Fibroblast of lung (primary cell): Measurements from ENCODE around the gene DEF6. TPM values are rescaled to one million over a fixed set of nuclear protein-coding genes. Genes with fewer than 3 reads are reported as not detected.
A peak's percentile ranks its signal among the peaks of the same experiment; 100 is the strongest.
"Not testable (repeated sequence)": the region's sequence is repeated elsewhere in the genome, so short reads cannot be mapped to it uniquely, and the experiment has no call there.

Experiments used
- DNase-seq, 2 donors: peaks; one replicate each; pipeline versions ENCODE4 v3.0.0 to v3.0.0-alpha.2; 2010; ENCODE audit warnings: low read depth in 2 of 2
- H2AFZ ChIP-seq: 2 replicates; pipeline ENCODE4 v1.5.1; 2012; ENCODE audit warnings: low read length, control low read depth, inconsistent platforms
- H3K27ac ChIP-seq: 2 replicates; pipeline ENCODE4 v1.5.1; 2011; ENCODE audit warnings: low read length, control low read depth; ENCODE audit not compliant: insufficient read depth
- H3K27me3 ChIP-seq: 2 replicates; pipeline ENCODE4 v1.5.1; 2011; ENCODE audit warnings: mild to moderate bottlenecking, low read length; ENCODE audit not compliant: control insufficient read depth, insufficient read depth
- H3K36me3 ChIP-seq: 2 replicates; pipeline ENCODE4 v1.5.1; 2011; ENCODE audit warnings: low read length; ENCODE audit not compliant: control insufficient read depth, insufficient read depth
- H3K4me1 ChIP-seq: 2 replicates; pipeline ENCODE4 v1.5.1; 2011; ENCODE audit warnings: low read length; ENCODE audit not compliant: control insufficient read depth, insufficient read depth; ENCODE audit errors: extremely low read depth
- H3K4me2 ChIP-seq: 2 replicates; pipeline ENCODE4 v1.5.1; 2011; ENCODE audit warnings: low read length, control low read depth; ENCODE audit not compliant: insufficient read depth; ENCODE audit errors: extremely low read depth
- H3K4me3 ChIP-seq, 4 experiments: fragments of 200-600 bp in 1 of 4; sonication (generic) in 1 of 4; replicated peaks in 1 of 4; 2 replicates each; pipeline ENCODE4 v1.5.1; 2011 to 2016; ENCODE audit warnings: low read length in 4 of 4, low read depth in 3 of 4, mild to moderate bottlenecking in 3 of 4, control low read depth in 2 of 4, inconsistent platforms in 1 of 4, mixed read lengths in 1 of 4; ENCODE audit not compliant: insufficient read depth in 1 of 4; ENCODE audit errors: control extremely low read depth in 1 of 4
- H3K79me2 ChIP-seq: 2 replicates; pipeline ENCODE4 v1.5.1; 2012; ENCODE audit warnings: mild to moderate bottlenecking, low read length, inconsistent platforms; ENCODE audit not compliant: control insufficient read depth, insufficient read depth
- H3K9ac ChIP-seq: 2 replicates; pipeline ENCODE4 v1.5.1; 2011; ENCODE audit warnings: mild to moderate bottlenecking, low read length, control low read depth; ENCODE audit not compliant: insufficient read depth
- H3K9me3 ChIP-seq: 2 replicates; pipeline ENCODE4 v1.5.1; 2012; ENCODE audit warnings: low read depth, low read length; ENCODE audit not compliant: control insufficient read depth, insufficient read depth
- H4K20me1 ChIP-seq: 2 replicates; pipeline ENCODE4 v1.5.1; 2011; ENCODE audit warnings: low read length; ENCODE audit not compliant: control insufficient read depth, insufficient read depth; ENCODE audit errors: extremely low read depth
- CTCF ChIP-seq, 2 donors: IDR thresholded peaks in 1 of 2; conservative IDR thresholded peaks in 1 of 2; 1 replicate in 1 of 2; 2 replicates in 1 of 2; pipeline ENCODE4 v1.5.1; 2011 to 2012; ENCODE audit warnings: low read length in 2 of 2, control low read depth in 1 of 2, inconsistent platforms in 1 of 2, low read depth in 1 of 2, mild to moderate bottlenecking in 1 of 2
- EZH2 ChIP-seq: IDR thresholded peaks from 2 replicates; pipeline ENCODE4 v1.5.1; 2012; ENCODE audit warnings: low read length, control low read depth, mild to moderate bottlenecking; ENCODE audit errors: missing control alignments
- polyA plus RNA-seq, 2 donors: library from polyadenylated mRNA; depleted of rRNA in 1 of 2; stranded (reverse) in 1 of 2; unstranded in 1 of 2; fragments of >200 nt; gene quantifications; 2 replicates each; pipeline ENCODE4 v1.2.1, GENCODE V29; 2011 to 2012; ENCODE audit warnings: missing spikeins in 1 of 2
- total RNA-seq: library from RNA; depleted of rRNA; stranded (reverse); fragments of >200 nt; gene quantifications from 2 replicates; pipeline ENCODE4 v1.2.1, GENCODE V29; 2014

Gene DEF6
- total and polyA plus RNA-seq, 2 donors (not counting 1 experiment from before 2014, with no cell fraction given), result 0.12 to 0.33 TPM

DNA sequence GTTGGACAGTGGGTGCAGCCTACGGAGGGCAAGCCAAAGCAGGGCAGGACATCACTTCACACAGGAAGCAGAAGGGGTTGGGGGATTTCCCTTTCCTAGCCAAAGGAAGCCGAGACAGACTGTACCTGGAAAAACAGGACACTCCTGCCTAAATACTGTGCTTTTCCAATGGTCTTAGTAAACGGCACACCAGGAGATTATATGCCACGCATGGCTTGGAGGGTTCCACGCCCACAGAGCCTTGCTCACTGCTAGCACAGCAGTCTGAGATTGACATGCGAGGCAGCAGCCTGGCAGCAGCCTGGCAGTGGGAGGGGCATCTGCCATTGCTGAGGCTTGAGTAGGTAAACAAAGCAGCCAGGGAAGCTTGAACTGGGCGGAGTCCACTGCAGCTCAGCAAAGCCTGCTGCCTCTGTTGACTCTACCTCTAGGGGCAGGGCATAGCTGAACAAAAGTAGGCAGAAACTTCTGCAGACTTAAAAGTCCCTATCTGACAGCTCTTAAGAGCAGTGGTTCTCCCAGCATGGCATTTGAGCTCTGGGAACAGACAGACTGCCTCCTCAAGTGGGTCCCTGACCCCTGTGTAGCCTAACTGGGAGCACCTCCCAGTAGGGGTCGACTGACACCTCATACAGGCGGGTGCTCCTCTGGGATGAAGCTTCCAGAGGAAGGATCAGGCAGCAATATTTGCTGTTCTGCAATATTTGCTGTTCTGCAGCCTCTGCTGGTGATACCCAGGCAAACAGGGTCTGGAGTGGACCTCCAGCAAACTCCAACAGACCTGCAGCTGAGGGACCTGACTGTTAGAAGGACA is 34.7 kb downstream of the DEF6 start:
- H3K36me3 ChIP-seq, H3K9ac ChIP-seq, H3K79me2 ChIP-seq, H3K27me3 ChIP-seq, H4K20me1 ChIP-seq, H3K4me1 ChIP-seq, H3K27ac ChIP-seq, H3K4me2 ChIP-seq, H2AFZ ChIP-seq, H3K4me3 ChIP-seq, DNase-seq, H3K9me3 ChIP-seq: not testable (repeated sequence)
- TF ChIP-seq CTCF (conservative IDR thresholded peaks at IDR 0.05 in 1 of 2, IDR thresholded peaks at IDR 0.05 in 1 of 2; ENCODE audit: low read depth in 1 of 2, low read length in 2 of 2), result peak in 1 of 2 donors; percentile 7

GRCh38 chr6:35341557-35341956 is 43.9 kb downstream of the DEF6 start:
- H3K4me3 ChIP-seq, result no peak overlapping the region
- no peak for TF ChIP-seq CTCF (conservative IDR thresholded peaks at IDR 0.05 in 1 of 2, IDR thresholded peaks at IDR 0.05 in 1 of 2; ENCODE audit: low read depth in 1 of 2, low read length in 2 of 2)
- TF ChIP-seq EZH2, result no peak
- no peak for DNase-seq
- peaks cover 6% of the 10 kb centered on the region for H3K36me3 ChIP-seq
- no peak overlapping the region for H3K4me2 ChIP-seq
- H4K20me1 ChIP-seq, result no peaks in the 10 kb centered on the region
- no peaks in the 10 kb centered on the region for H3K27me3 ChIP-seq
- peaks cover 39% of the 10 kb centered on the region for H3K79me2 ChIP-seq
- H3K9ac ChIP-seq, result no peak overlapping the region
- H3K9me3 ChIP-seq, result no peaks in the 10 kb centered on the region
- H2AFZ ChIP-seq, result no peak overlapping the region
- no peak overlapping the region for H3K27ac ChIP-seq
- peaks cover 4% of the 10 kb centered on the region for H3K4me1 ChIP-seq

GRCh38 chr6:35342258-35343091 is 44.9 kb downstream of the DEF6 start, which contains the start of gene PPARD:
Gene PPARD (plus strand): TSS chr6:35342558. CDS start chr6:35411088, 68,530 bp downstream.
- no peaks in the 10 kb centered on the region for H3K9me3 ChIP-seq
- peak within 1 kb of the TSS; percentile 80 for H3K9ac ChIP-seq
- H2AFZ ChIP-seq, result no peak within 1 kb of the TSS
- DNase-seq, result peak; percentile 89 to 93
- peak within 1 kb of the TSS; percentile 94 for H3K4me2 ChIP-seq
- H3K4me1 ChIP-seq, result peaks cover 4% of the 10 kb centered on the region
- no peaks in the 10 kb centered on the region for H4K20me1 ChIP-seq
- peaks cover 6% of the 10 kb centered on the region for H3K36me3 ChIP-seq
- peak within 1 kb of the TSS; percentile 87 to 96 (median 94) for H3K4me3 ChIP-seq
- H3K27me3 ChIP-seq, result no peaks in the 10 kb centered on the region
- H3K27ac ChIP-seq, result peak within 1 kb of the TSS; percentile 89
- TF ChIP-seq CTCF (conservative IDR thresholded peaks at IDR 0.05 in 1 of 2, IDR thresholded peaks at IDR 0.05 in 1 of 2; ENCODE audit: low read depth in 1 of 2, low read length in 2 of 2) (peak; percentile 89 to 97), EZH2 (no peak)
- H3K79me2 ChIP-seq, result peaks cover 46% of the 10 kb centered on the region
